Mammary epithelial cell (primary cell): ENCODE results near the gene GTF2F1.

Experiments used
- CTCF ChIP-seq, 2 donors: IDR thresholded peaks in 1 of 2; conservative IDR thresholded peaks in 1 of 2; 2 replicates each; pipeline ENCODE4 v1.5.1; 2011 to 2012; ENCODE audit warnings: inconsistent platforms in 2 of 2, low read length in 2 of 2, mild to moderate bottlenecking in 2 of 2, control low read depth in 1 of 2, low read depth in 1 of 2; ENCODE audit not compliant: insufficient read depth in 1 of 2; ENCODE audit errors: extremely low read depth in 1 of 2
- EZH2 ChIP-seq: IDR thresholded peaks from 2 replicates; pipeline ENCODE4 v1.6.1; 2012; ENCODE audit warnings: low read length, inconsistent platforms, borderline replicate concordance

DNA sequence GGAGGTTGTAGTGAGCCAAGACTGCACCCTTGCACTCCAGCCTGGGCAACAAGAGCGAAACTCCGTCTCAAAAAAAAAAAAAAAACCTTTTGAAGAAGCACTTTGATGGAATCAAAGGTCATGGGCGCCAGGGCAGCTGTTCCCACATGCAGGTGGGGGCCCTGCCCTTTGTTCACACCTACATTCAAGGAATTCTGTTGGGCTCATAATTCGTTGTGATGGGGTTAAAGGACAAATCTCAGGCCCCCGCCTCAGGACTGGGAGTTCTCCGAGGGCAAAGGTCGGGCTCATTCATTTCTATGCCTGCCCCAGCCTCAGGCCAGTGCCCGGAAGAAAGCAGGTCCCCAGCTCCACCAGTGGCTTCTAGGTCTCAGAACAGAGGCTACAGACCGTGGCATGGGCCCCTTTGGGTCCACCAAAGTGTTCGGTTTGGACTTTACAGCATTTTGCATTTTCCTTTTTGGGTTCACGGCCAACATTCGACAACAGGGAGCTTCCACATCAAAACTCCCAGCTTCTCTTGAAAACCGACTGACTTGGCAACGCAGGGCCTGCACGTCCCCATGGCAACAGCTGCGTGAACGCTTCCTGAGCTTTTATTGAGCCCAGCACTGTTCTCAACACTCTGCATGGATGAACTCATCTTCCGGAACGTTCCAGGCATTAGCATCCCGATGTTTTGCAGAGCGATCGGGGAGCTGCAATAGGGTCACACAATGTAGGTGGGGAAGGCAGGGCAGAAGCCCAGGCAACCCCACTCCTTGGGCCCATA is 10.1 kb upstream of the GTF2F1 start:
- TF ChIP-seq CTCF (conservative IDR thresholded peaks at IDR 0.05 in 1 of 2, IDR thresholded peaks at IDR 0.05 in 1 of 2; ENCODE audit: extremely low read depth in 1 of 2, insufficient read depth in 1 of 2, low read depth in 1 of 2, low read length in 2 of 2) (no peak), EZH2 (no peak)
